Memory B cell (primary cell): ENCODE data around the gene DLG5.

Experiments
- ATAC-seq: fragments of 150-1000 bp; cut with Tn5 transposase; 2 replicates; pipeline ENCODE4 v1.10.0; 2021; ENCODE audit warnings: low read depth, mild to moderate bottlenecking, moderate library complexity
- DNase-seq, 2 donors: peaks; one replicate each; pipeline ENCODE4 v3.0.0; 2022; ENCODE audit warnings: low spot score in 2 of 2
- H3K27ac Mint-ChIP-seq: one replicate; pipeline ENCODE4 v1.8.0; 2022; ENCODE audit warnings: mild to moderate bottlenecking, moderate library complexity, mixed read lengths
- H3K27me3 Mint-ChIP-seq: one replicate; pipeline ENCODE4 v1.8.0; 2022; ENCODE audit warnings: mixed read lengths
- H3K36me3 Mint-ChIP-seq: one replicate; pipeline ENCODE4 v1.8.0; 2022; ENCODE audit warnings: mild to moderate bottlenecking, mixed read lengths
- H3K4me1 Mint-ChIP-seq: one replicate; pipeline ENCODE4 v1.8.0; 2022; ENCODE audit warnings: mixed read lengths
- H3K4me3 Mint-ChIP-seq: one replicate; pipeline ENCODE4 v1.8.0; 2022; ENCODE audit warnings: mild to moderate bottlenecking, moderate library complexity, mixed read lengths
- H3K9me3 Mint-ChIP-seq: one replicate; pipeline ENCODE4 v1.8.0; 2022; ENCODE audit warnings: mixed read lengths

The DLG5 gene

GRCh38 chr10:77962350-77963146 lies 36.0 kb upstream of the DLG5 start:
- no peak overlapping the region for H3K4me3 Mint-ChIP-seq
- DNase-seq, result no peak
- H3K4me1 Mint-ChIP-seq, result peaks cover 2% of the 10 kb centered on the region
- no peak overlapping the region for H3K27ac Mint-ChIP-seq
- H3K36me3 Mint-ChIP-seq, result peaks cover 4% of the 10 kb centered on the region
- ATAC-seq, result no peak
- peaks cover 10% of the 10 kb centered on the region for H3K27me3 Mint-ChIP-seq
- peaks cover 4% of the 10 kb centered on the region for H3K9me3 Mint-ChIP-seq

DNA sequence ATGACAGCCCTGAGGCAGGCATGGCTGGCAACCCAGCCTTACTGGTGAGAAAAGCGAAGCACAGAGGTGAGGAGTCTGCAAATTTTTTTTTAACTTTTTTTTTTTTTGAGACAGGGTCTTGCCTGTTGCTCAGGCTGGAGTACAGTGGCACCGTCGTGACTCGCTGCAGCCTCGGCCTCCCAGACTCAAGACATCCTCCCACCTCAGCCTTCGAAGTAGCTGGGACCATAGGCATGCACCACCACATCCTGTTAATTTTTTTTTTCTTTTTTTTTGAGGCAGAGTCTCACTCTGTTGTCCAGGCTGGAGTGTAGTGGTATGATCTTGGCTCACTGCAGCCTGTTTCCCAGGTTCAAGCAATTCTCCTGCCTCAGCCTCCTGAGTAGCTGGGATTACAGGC lies 35.1 kb upstream of the DLG5 start:
- H3K4me1 Mint-ChIP-seq, result no peaks in the 10 kb centered on the region
- no peak for DNase-seq
- H3K27me3 Mint-ChIP-seq, result peaks cover 9% of the 10 kb centered on the region
- ATAC-seq, result no peak
- peaks cover 4% of the 10 kb centered on the region for H3K9me3 Mint-ChIP-seq
- no peak overlapping the region for H3K27ac Mint-ChIP-seq
- peaks cover 4% of the 10 kb centered on the region for H3K36me3 Mint-ChIP-seq
- H3K4me3 Mint-ChIP-seq, result no peak overlapping the region

DNA sequence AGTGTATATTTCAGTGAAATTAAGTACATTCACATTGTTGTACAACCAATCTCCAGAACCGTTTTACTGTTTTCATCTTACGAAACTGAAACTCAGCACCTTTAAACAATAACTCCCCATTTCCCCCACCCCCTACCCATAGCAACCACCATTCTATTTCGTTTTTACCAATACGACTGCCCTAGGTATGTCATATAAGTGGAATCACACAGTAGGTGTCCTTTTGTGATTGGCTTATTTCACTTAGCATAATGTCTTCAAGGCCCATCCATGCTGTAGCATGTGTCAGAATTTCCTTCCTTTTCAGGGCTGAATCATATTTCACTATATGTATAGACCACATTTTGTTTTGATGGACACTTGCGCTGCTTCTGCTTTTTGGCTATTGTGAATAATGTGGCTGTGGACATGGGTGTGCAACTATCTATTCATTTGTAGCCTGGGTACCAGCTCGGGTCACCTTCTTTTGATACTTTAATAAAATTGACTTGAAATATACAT lies 34.3 kb upstream of the DLG5 start:
- no peak overlapping the region for H3K4me3 Mint-ChIP-seq

DNA sequence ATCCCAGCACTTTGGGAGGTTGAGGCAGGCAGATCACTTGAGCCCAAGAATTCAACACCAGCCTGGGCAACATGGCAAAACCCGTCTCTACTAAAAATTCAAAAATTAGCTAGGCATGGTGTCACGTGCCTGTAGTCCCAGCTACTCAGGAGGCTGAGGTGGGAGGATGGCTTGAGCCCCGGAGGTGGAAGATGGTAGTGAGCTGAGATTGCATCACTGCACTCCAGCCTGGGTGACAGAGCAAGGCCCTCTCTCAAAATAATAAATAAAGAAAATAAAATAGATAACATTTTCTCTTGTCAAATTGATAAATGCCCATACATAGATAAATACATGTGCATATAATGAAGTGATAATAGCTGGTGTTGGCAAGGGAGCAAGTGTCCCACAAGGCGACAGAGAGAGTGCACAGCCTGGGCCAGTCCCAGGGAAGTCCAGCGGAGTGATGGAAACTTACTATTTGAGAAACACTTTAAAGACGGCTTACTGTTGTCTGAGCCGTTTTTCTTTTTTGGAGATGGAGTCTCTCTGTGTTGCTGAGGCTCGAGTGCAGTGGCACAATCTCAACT lies 33.4 kb upstream of the DLG5 start:
- Mint-ChIP-seq H3K4me1 (no peaks in the 10 kb centered on the region), H3K27ac (no peak overlapping the region), H3K9me3 (peaks cover 4% of the 10 kb centered on the region), H3K36me3 (peaks cover 3% of the 10 kb centered on the region), H3K4me3 (no peak overlapping the region), H3K27me3 (peaks cover 8% of the 10 kb centered on the region)
- no peak for ATAC-seq
- DNase-seq, result no peak

More for the DNA sequence above, 34.3 kb upstream of the DLG5 start:
- no peaks in the 10 kb centered on the region for H3K4me1 Mint-ChIP-seq
- ATAC-seq, result no peak
- H3K9me3 Mint-ChIP-seq, result peaks cover 4% of the 10 kb centered on the region
- no peak for DNase-seq
- H3K36me3 Mint-ChIP-seq, result peaks cover 4% of the 10 kb centered on the region
- H3K27me3 Mint-ChIP-seq, result peaks cover 7% of the 10 kb centered on the region
- no peak overlapping the region for H3K27ac Mint-ChIP-seq

DNA sequence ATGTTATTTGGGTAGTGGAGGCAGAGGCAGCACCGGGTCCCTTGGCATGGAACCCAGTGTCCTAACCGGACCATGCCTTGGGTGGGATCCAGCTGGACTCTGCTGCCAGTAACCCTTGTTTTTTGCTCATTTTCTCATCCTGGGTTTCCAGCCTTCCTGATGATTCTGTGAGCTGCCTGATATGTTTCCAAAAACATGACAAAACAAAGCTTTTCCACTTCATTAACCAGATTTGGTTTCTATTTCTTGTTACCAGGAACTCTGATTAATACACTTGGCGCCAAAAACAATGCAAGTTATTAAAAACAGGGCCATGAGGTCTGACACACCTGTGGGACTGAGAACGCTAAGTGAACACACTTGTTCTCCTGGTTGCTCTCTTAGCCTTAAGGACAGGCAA lies 32.8 kb upstream of the DLG5 start:
- no peak for DNase-seq
- no peaks in the 10 kb centered on the region for H3K36me3 Mint-ChIP-seq
- H3K27ac Mint-ChIP-seq, result no peak overlapping the region
- no peaks in the 10 kb centered on the region for H3K4me1 Mint-ChIP-seq
- H3K4me3 Mint-ChIP-seq, result no peak overlapping the region
- ATAC-seq, result no peak
- H3K9me3 Mint-ChIP-seq, result peaks cover 2% of the 10 kb centered on the region
- peaks cover 6% of the 10 kb centered on the region for H3K27me3 Mint-ChIP-seq

DNA sequence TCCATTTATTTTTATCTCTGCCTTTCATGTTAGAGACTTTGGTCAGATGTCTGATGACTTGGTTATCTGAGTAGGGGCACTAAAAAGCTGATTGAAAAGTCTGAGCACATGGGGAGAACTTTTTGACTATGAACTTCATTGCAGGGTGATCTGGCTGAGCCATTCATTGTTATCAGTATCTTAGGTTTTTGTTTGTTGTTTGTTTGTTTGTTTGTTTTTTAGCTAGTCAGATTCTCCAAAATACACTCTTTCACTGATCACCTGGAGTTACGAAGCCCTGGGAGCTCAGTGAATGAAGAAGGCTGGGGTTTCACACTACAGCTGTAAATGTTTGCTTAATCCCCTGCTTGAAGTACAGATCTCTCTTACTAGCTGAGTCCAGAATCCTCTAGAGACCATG lies 28.6 kb upstream of the DLG5 start:
- peaks cover 8% of the 10 kb centered on the region for H3K9me3 Mint-ChIP-seq
- H3K4me3 Mint-ChIP-seq, result no peak overlapping the region
- peaks cover 7% of the 10 kb centered on the region for H3K27me3 Mint-ChIP-seq
- H3K27ac Mint-ChIP-seq, result no peak overlapping the region
- peaks cover 2% of the 10 kb centered on the region for H3K36me3 Mint-ChIP-seq
- no peak for ATAC-seq
- no peaks in the 10 kb centered on the region for H3K4me1 Mint-ChIP-seq
- DNase-seq, result no peak

DNA sequence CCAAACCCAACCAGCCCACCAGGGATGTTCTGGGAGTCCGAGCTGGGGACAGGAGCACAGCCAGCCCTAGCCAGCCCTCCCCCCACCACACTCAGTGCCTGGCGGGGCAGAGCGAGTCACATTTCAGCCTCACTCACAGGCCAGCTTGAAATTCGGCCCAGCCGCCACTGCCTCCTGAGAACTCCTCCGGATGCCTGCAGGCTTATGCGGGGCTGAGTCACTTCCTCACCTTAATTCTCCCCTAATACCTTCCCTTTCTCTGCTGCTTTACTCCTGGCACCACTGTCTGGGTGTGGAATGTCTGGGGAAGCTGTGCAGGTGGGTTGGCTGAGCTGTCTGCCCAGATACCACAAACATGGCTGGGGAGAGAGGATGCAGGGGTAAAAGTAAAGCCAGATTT lies 22.6 kb upstream of the DLG5 start:
- Mint-ChIP-seq H3K4me1 (no peaks in the 10 kb centered on the region), H3K27me3 (peaks cover 12% of the 10 kb centered on the region), H3K36me3 (peaks cover 2% of the 10 kb centered on the region), H3K9me3 (peaks cover 8% of the 10 kb centered on the region), H3K27ac (no peak overlapping the region), H3K4me3 (no peak overlapping the region)
- ATAC-seq (no peak), DNase-seq (no peak)

DNA sequence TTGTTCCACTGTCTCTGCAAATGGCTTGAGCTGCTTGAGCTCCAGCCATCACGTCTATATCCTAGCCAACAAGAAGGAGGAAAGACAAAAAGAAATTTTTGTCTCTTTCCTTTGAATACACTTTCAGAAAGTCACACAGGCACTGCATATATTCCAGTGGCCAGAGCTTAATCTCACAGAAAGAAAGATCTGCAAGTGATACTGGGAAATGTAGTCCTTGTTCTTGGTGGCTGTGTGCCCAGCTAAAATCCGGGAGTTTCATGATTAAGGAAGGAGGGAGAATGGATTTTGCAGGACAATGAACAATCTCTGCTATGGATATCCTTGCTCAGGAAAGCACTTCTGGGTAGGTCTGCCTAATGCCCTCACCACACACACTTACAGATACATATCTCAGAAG lies 19.5 kb upstream of the DLG5 start:
- H3K9me3 Mint-ChIP-seq, result peaks cover 4% of the 10 kb centered on the region
- peaks cover 2% of the 10 kb centered on the region for H3K36me3 Mint-ChIP-seq
- DNase-seq (no peak), ATAC-seq (no peak)
- no peaks in the 10 kb centered on the region for H3K4me1 Mint-ChIP-seq
- peaks cover 16% of the 10 kb centered on the region for H3K27me3 Mint-ChIP-seq
- no peak overlapping the region for H3K27ac Mint-ChIP-seq
- no peak overlapping the region for H3K4me3 Mint-ChIP-seq

DNA sequence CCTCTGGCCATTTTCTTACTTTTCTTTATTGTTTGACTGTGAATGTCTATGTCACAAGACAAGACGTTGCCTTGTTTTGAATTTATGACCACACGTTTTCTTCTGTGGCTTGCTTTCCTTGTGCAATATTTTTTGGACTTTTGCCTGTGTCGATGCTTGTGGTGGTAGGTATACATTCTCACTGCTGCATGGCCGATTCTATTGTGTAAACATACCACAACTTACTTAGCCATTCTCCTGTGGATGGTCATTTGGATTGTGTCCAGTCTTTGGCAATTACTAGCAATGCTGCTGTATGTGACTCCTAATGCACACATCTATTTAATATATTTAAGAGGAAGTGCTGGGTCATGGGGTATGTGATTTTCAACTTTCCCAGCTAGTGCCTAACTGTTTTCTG lies 18.0 kb upstream of the DLG5 start:
- ATAC-seq, result no peak
- H3K27ac Mint-ChIP-seq, result no peak overlapping the region

GRCh38 chr10:77943121-77943901 lies 16.8 kb upstream of the DLG5 start:
- no peaks in the 10 kb centered on the region for H3K36me3 Mint-ChIP-seq
- H3K9me3 Mint-ChIP-seq, result no peaks in the 10 kb centered on the region
- H3K27me3 Mint-ChIP-seq, result peaks cover 6% of the 10 kb centered on the region
- ATAC-seq (no peak), DNase-seq (no peak)
- H3K27ac Mint-ChIP-seq, result no peak overlapping the region
- no peak overlapping the region for H3K4me3 Mint-ChIP-seq
- H3K4me1 Mint-ChIP-seq, result no peaks in the 10 kb centered on the region

More for the DNA sequence above, 18.0 kb upstream of the DLG5 start:
- no peak overlapping the region for H3K4me3 Mint-ChIP-seq
- no peak for DNase-seq
- peaks cover 11% of the 10 kb centered on the region for H3K27me3 Mint-ChIP-seq
- no peaks in the 10 kb centered on the region for H3K36me3 Mint-ChIP-seq
- H3K9me3 Mint-ChIP-seq, result no peaks in the 10 kb centered on the region
- H3K4me1 Mint-ChIP-seq, result no peaks in the 10 kb centered on the region

DNA sequence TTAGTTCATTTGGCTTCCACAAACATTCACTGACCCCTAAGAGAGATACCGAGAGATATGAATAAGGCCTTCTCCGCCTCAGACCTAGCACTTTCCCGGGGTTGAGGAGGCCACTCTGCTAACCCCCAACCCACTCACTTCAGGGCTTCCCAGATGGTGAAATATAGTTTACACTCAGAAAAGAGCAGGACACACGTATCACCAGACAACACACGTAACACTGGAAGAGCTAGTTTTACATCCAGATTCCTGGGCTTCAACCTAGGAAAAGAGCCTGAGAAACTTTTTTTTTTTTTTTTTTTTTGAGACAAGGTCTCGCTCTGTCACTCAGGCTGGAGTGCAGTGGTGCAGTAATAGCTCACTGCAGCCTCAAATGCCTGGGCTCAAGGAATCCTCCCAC lies 15.2 kb upstream of the DLG5 start:
- H3K9me3 Mint-ChIP-seq, result no peaks in the 10 kb centered on the region
- no peaks in the 10 kb centered on the region for H3K36me3 Mint-ChIP-seq
- H3K4me1 Mint-ChIP-seq, result no peaks in the 10 kb centered on the region
- H3K4me3 Mint-ChIP-seq, result no peak overlapping the region
- ATAC-seq, result no peak
- no peak for DNase-seq
- H3K27ac Mint-ChIP-seq, result no peak overlapping the region
- H3K27me3 Mint-ChIP-seq, result peaks cover 6% of the 10 kb centered on the region

- Mint-ChIP-seq H3K27ac (no peak overlapping the region), H3K4me1 (no peaks in the 10 kb centered on the region), H3K36me3 (no peaks in the 10 kb centered on the region), H3K4me3 (no peak overlapping the region), H3K9me3 (no peaks in the 10 kb centered on the region), H3K27me3 (peaks cover 4% of the 10 kb centered on the region)
- ATAC-seq (no peak), DNase-seq (no peak)
Observed at GRCh38 chr10:77940627-77941026, 14.1 kb upstream of the DLG5 start.

- H3K9me3 Mint-ChIP-seq, result no peaks in the 10 kb centered on the region
- no peak overlapping the region for H3K4me3 Mint-ChIP-seq
- no peaks in the 10 kb centered on the region for H3K4me1 Mint-ChIP-seq
- ATAC-seq (no peak), DNase-seq (no peak)
- H3K27ac Mint-ChIP-seq, result no peak overlapping the region
- peaks cover 4% of the 10 kb centered on the region for H3K27me3 Mint-ChIP-seq
- no peaks in the 10 kb centered on the region for H3K36me3 Mint-ChIP-seq
Observed at GRCh38 chr10:77940225-77940624, 13.7 kb upstream of the DLG5 start.

DNA sequence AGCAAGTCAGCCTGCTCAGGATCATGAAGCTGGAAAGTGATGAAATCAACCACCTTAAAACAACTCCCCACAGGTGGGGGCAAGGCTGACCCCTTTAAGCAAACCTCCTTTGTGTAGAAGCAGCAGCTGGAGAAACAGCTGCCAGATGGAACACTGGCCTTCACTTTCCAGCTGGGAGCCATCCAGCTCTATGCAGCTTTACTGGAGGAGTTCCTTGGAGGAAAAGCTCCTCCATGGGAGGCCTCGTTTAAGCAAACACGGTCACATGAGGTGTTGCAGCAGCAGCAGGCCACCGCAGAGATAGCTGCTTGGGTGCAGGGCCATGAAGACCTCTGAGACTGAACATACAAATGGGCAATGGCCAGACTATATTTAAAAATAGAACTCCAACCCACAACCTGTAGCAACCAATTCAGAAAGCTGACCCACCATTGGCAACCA lies 13.0 kb upstream of the DLG5 start:
- Mint-ChIP-seq H3K27ac (no peak overlapping the region), H3K9me3 (no peaks in the 10 kb centered on the region), H3K27me3 (peaks cover 4% of the 10 kb centered on the region), H3K4me3 (no peak overlapping the region), H3K36me3 (no peaks in the 10 kb centered on the region), H3K4me1 (no peaks in the 10 kb centered on the region)
- ATAC-seq (no peak), DNase-seq (no peak)
